Ovary (tissue), 9 donors: ENCODE measurements around the gene AGT. TPM values are rescaled to one million over a fixed set of nuclear protein-coding genes. Genes with fewer than 3 reads are reported as not detected.

Source experiments
- DNase-seq, 5 donors: peaks; one replicate each; pipeline ENCODE4 v3.0.0-alpha.2; 2019 to 2020
- H3K27ac ChIP-seq, 2 donors: fragments of 200-600 bp; one replicate each; pipeline versions ENCODE4 v1.5.1 to v1.8.0; 2019 to 2022
- H3K27me3 ChIP-seq: fragments of 200-600 bp; one replicate; pipeline ENCODE4 v1.8.0; 2022
- H3K36me3 ChIP-seq: fragments of 200-600 bp; sonication (generic); one replicate; pipeline ENCODE4 v1.5.1; 2019
- H3K4me1 ChIP-seq: one replicate; pipeline ENCODE4 v1.8.1; 2013; ENCODE audit warnings: mild to moderate bottlenecking, moderate library complexity; ENCODE audit not compliant: insufficient read depth
- H3K4me3 ChIP-seq: fragments of 200-600 bp; sonication (generic); one replicate; pipeline ENCODE4 v1.5.1; 2017
- H3K9me3 ChIP-seq, 2 donors: fragments of 200-600 bp in 1 of 2; sonication (generic) in 1 of 2; one replicate each; pipeline versions ENCODE4 v1.5.1 to v1.8.1; 2013 to 2019; ENCODE audit warnings: mild to moderate bottlenecking in 1 of 2, moderate library complexity in 1 of 2
- CTCF ChIP-seq, 3 donors: fragments of 450-650 bp in 2 of 3; fragments of 200-600 bp in 1 of 3; IDR thresholded peaks; one replicate each; pipeline versions ENCODE4 v1.5.1 to v1.8.0; 2016 to 2022; ENCODE audit warnings: antibody characterized with exemption in 3 of 3, mild to moderate bottlenecking in 1 of 3
- EP300 ChIP-seq: sonication (generic); formaldehyde crosslinking; IDR thresholded peaks from one replicate; pipeline ENCODE4 v1.6.1; 2017; ENCODE audit warnings: antibody characterized with exemption
- POLR2A ChIP-seq: fragments of 450-650 bp; IDR thresholded peaks from one replicate; pipeline ENCODE4 v1.6.1; 2017; ENCODE audit warnings: antibody characterized with exemption, mild to moderate bottlenecking, moderate library complexity
- WGBS, 3 donors: extraction: QIAGEN DNeasy Blood & Tissue Kit in 1 of 3; methylation state at CpG; one replicate each; pipeline versions ENCODE4 v1.1.5 to v1.1.7; 2013 to 2017; 5-methylcytosine and 5-hydroxymethylcytosine counted together
- intact Hi-C, 4 donors: fragments of 100-400 bp; cut with DNase I; formaldehyde crosslinking; loops; one replicate each; pipeline versions ENCODE4 v1.11.0 to v1.15.1; 2022 to 2023
- polyA plus RNA-seq, 2 donors: library from polyadenylated mRNA; stranded (reverse); fragments of 200-250 nt in 1 of 2; fragments of 350-450 nt in 1 of 2; fragmentation: Illumina TruSeq in 1 of 2; extraction: RNeasy Lipid Tissue Mini Kit (QIAGEN cat#74804) in 1 of 2; gene quantifications; one replicate each; pipeline ENCODE4 v1.2.3, GENCODE V29; 2013 to 2014
- total RNA-seq, 7 donors: library from RNA; depleted of rRNA in 2 of 7; stranded (reverse); fragments of >200 nt in 2 of 7; fragmentation: NEBNext Ultra II Directional in 3 of 7; extraction: Animal tissue kit (Norgen Biotek cat#: 25700) in 3 of 7; gene quantifications; one replicate each; pipeline versions ENCODE4 v1.1.0 to v1.2.4, GENCODE V29; 2016 to 2023
- donor health status: DM: no; HTN: no; CAD: no; lungs with moderate emphysema.
- donor health status: DM: no; HTN: no; CAD: no.
- donor health status: Bipolar disorder and iron deficiency.
- donor health status: DM: yes; HTN: yes; CAD: no.
- donor health status: DM: no; HTN: no; CAD: no.
- donor health status: DM: yes; HTN: yes; CAD: no.

The AGT gene
- total and polyA plus RNA-seq, 9 donors, result 0.60 to 10.0 (median 3.3) TPM

- DNase-seq, result no peak
- H3K4me3 ChIP-seq, result no peak overlapping the region
- H3K4me1 ChIP-seq, result no peaks in the 10 kb centered on the region
- intact Hi-C loops, result no loop called here
- no peaks in the 10 kb centered on the region for H3K9me3 ChIP-seq
- WGBS, 3 donors, result 81 to 86% (median 82%) methylated on average over 20 of the region's 20 CpGs
- H3K27me3 ChIP-seq, result no peaks in the 10 kb centered on the region
- H3K27ac ChIP-seq, result no peak overlapping the region
- TF ChIP-seq EP300 (no peak), CTCF (IDR thresholded peaks at IDR 0.05) (no peak), POLR2A (no peak)
- H3K36me3 ChIP-seq, result no peaks in the 10 kb centered on the region
These were observed 6.8 kb downstream of the AGT start for GRCh38 chr1:230706887-230707731.

GRCh38 chr1:230706020-230706699, 7.8 kb downstream of the AGT start:
- Histone ChIP-seq H3K27me3 (no peaks in the 10 kb centered on the region), H3K4me3 (no peak overlapping the region), H3K27ac (no peak overlapping the region), H3K36me3 (no peaks in the 10 kb centered on the region), H3K9me3 (no peaks in the 10 kb centered on the region), H3K4me1 (no peaks in the 10 kb centered on the region)
- no peak for DNase-seq
- WGBS, 3 donors, result 83 to 88% (median 88%) methylated on average over 9 of the region's 9 CpGs
- TF ChIP-seq EP300 (no peak), POLR2A (no peak), CTCF (IDR thresholded peaks at IDR 0.05) (no peak)
- intact Hi-C loops, result no loop called here

- no peaks in the 10 kb centered on the region for H3K9me3 ChIP-seq
- no peak overlapping the region for H3K27ac ChIP-seq
- WGBS, 3 donors, result 85 to 93% (median 92%) methylated on average over 18 of the region's 18 CpGs
- intact Hi-C loops, result no loop called here
- no peak for DNase-seq
- no peaks in the 10 kb centered on the region for H3K36me3 ChIP-seq
- no peaks in the 10 kb centered on the region for H3K4me1 ChIP-seq
- TF ChIP-seq POLR2A (no peak), EP300 (no peak)
- H3K27me3 ChIP-seq, result no peaks in the 10 kb centered on the region
- H3K4me3 ChIP-seq, result no peak overlapping the region
These were observed 8.5 kb downstream of the AGT start for GRCh38 chr1:230705289-230706019.

GRCh38 chr1:230704830-230705229, 9.1 kb downstream of the AGT start:
- no peak for DNase-seq
- Histone ChIP-seq H3K4me1 (no peaks in the 10 kb centered on the region), H3K27ac (no peak overlapping the region), H3K9me3 (no peaks in the 10 kb centered on the region), H3K27me3 (no peaks in the 10 kb centered on the region), H3K36me3 (no peaks in the 10 kb centered on the region), H3K4me3 (no peak overlapping the region)
- no peak for TF ChIP-seq POLR2A
- no peak for TF ChIP-seq CTCF (IDR thresholded peaks at IDR 0.05)
- no peak for TF ChIP-seq EP300
- intact Hi-C loops, result no loop called here
- 91 to 95% (median 93%) methylated on average over 7 of the region's 7 CpGs for WGBS, 3 donors
